Gastrocnemius medialis (tissue), 4 donors: ENCODE measurements around the gene DYNC2I2. TPM values are rescaled to one million over a fixed set of nuclear protein-coding genes. Genes with fewer than 3 reads are reported as not detected.

Experiments used
- ATAC-seq, 2 donors: fragments of 150-250 bp; one replicate each; pipeline ENCODE4 v1.9.1; 2016
- DNase-seq, 2 donors: peaks; one replicate each; pipeline ENCODE4 v3.0.0-alpha.2; 2019
- H3K27ac ChIP-seq, 4 donors: fragments of 200-600 bp; sonication (generic); 1 replicate in 1 of 4; 2 replicates in 3 of 4; pipeline ENCODE4 v1.5.1; 2016 to 2018; ENCODE audit warnings: mild to moderate bottlenecking in 2 of 4, moderate library complexity in 1 of 4
- H3K27me3 ChIP-seq, 3 donors: fragments of 200-600 bp; sonication (generic) in 2 of 3; 1 replicate in 1 of 3; 2 replicates in 2 of 3; pipeline versions ENCODE4 v1.5.1 to v1.6.0; 2016 to 2019; ENCODE audit warnings: mild to moderate bottlenecking in 1 of 3, moderate library complexity in 1 of 3
- H3K36me3 ChIP-seq, 2 donors: fragments of 200-600 bp; sonication (generic) in 1 of 2; one replicate each; pipeline ENCODE4 v1.5.1; 2017 to 2018
- H3K4me1 ChIP-seq, 2 donors: fragments of 200-600 bp; sonication (generic) in 1 of 2; one replicate each; pipeline ENCODE4 v1.5.1; 2016 to 2017; ENCODE audit warnings: mild to moderate bottlenecking in 2 of 2
- H3K4me3 ChIP-seq, 4 donors: fragments of 200-600 bp; sonication (generic) in 3 of 4; 1 replicate in 1 of 4; 2 replicates in 3 of 4; pipeline ENCODE4 v1.5.1; 2016 to 2019; ENCODE audit warnings: mild to moderate bottlenecking in 2 of 4
- H3K9me3 ChIP-seq, 3 donors: fragments of 200-600 bp; sonication (generic) in 2 of 3; 1 replicate in 1 of 3; 2 replicates in 2 of 3; pipeline ENCODE4 v1.5.1; 2016 to 2019
- CTCF ChIP-seq, 5 experiments: fragments of 450-650 bp in 3 of 5; fragments of 200-600 bp in 2 of 5; sonication (generic) in 2 of 5; IDR thresholded peaks in 4 of 5; conservative IDR thresholded peaks in 1 of 5; 1 replicate in 4 of 5; 2 replicates in 1 of 5; pipeline ENCODE4 v1.5.1; 2016 to 2019; ENCODE audit warnings: antibody characterized with exemption in 5 of 5, mild to moderate bottlenecking in 3 of 5, moderate library complexity in 3 of 5
- POLR2A ChIP-seq, 2 donors: fragments of 450-650 bp; IDR thresholded peaks; one replicate each; pipeline ENCODE4 v1.6.1; 2017; ENCODE audit warnings: antibody characterized with exemption in 2 of 2, mild to moderate bottlenecking in 2 of 2, moderate library complexity in 2 of 2
- in situ Hi-C, 4 donors: fragments of 200-750 bp; cut with MboI; loops; one replicate each; pipeline versions ENCODE4 v1.15.0 to v1.8.0; 2017; ENCODE audit warnings: low sequenced_read_pairs in 4 of 4
- intact Hi-C: fragments of 100-400 bp; cut with DNase I; formaldehyde crosslinking; loops from one replicate; pipeline ENCODE4 v1.15.1; 2023; ENCODE audit warnings: low total_unique reads
- total RNA-seq, 4 donors: library from RNA; depleted of rRNA; stranded (reverse); fragments of >200 nt; gene quantifications; one replicate each; pipeline versions ENCODE4 v1.1.0 to v1.2.3, GENCODE V29; 2016

DYNC2I2 gene
- total RNA-seq, 4 donors from 2014 or later = 11.4 to 29.1 (median 21.1) TPM

- ATAC-seq (no peak), DNase-seq (no peak)
- intact Hi-C loops = no loop called here
- Histone ChIP-seq H3K4me3 (no peak overlapping the region), H3K27ac (no peak overlapping the region), H3K36me3 (peaks cover 0 to 82% of the 10 kb centered on the region in 2 donors), H3K9me3 (no peaks in the 10 kb centered on the region), H3K4me1 (no peaks in the 10 kb centered on the region), H3K27me3 (no peaks in the 10 kb centered on the region)
- in situ Hi-C loops = no loop called here
- TF ChIP-seq POLR2A (IDR thresholded peaks at IDR 0.05) (no peak), CTCF (IDR thresholded peaks at IDR 0.05 in 4 of 5, conservative IDR thresholded peaks at IDR 0.05 in 1 of 5) (no peak)
Measured at GRCh38 chr9:128619779-128620178, 36.9 kb downstream of the DYNC2I2 start.

GRCh38 chr9:128619127-128619526 is 37.5 kb downstream of the DYNC2I2 start:
- ATAC-seq = no peak
- Histone ChIP-seq H3K4me1 (no peaks in the 10 kb centered on the region), H3K4me3 (no peak overlapping the region), H3K27me3 (no peaks in the 10 kb centered on the region), H3K36me3 (peaks cover 0 to 82% of the 10 kb centered on the region in 2 donors), H3K27ac (no peak overlapping the region), H3K9me3 (no peaks in the 10 kb centered on the region)
- intact Hi-C loops (no loop called here), in situ Hi-C loops (no loop called here)
- no peak for TF ChIP-seq CTCF (IDR thresholded peaks at IDR 0.05 in 4 of 5, conservative IDR thresholded peaks at IDR 0.05 in 1 of 5)
- no peak for TF ChIP-seq POLR2A (IDR thresholded peaks at IDR 0.05)
- no peak for DNase-seq

- Histone ChIP-seq H3K4me3 (no peak overlapping the region), H3K36me3 (peaks cover 0 to 91% of the 10 kb centered on the region in 2 donors), H3K27me3 (no peaks in the 10 kb centered on the region), H3K4me1 (no peaks in the 10 kb centered on the region), H3K9me3 (no peaks in the 10 kb centered on the region), H3K27ac (no peak overlapping the region)
- ATAC-seq (peak; percentile 20 to 68), DNase-seq (peak in 1 of 2 donors; percentile 43)
- TF ChIP-seq POLR2A (IDR thresholded peaks at IDR 0.05) (no peak), CTCF (IDR thresholded peaks at IDR 0.05 in 4 of 5, conservative IDR thresholded peaks at IDR 0.05 in 1 of 5) (no peak)
- in situ Hi-C loops = no loop called here
- intact Hi-C loops = no loop called here
Measured at GRCh38 chr9:128617943-128618342, 38.7 kb downstream of the DYNC2I2 start.

GRCh38 chr9:128615571-128615970 is 41.1 kb downstream of the DYNC2I2 start:
- no peak for DNase-seq
- TF ChIP-seq CTCF (IDR thresholded peaks at IDR 0.05 in 4 of 5, conservative IDR thresholded peaks at IDR 0.05 in 1 of 5) = no peak
- TF ChIP-seq POLR2A (IDR thresholded peaks at IDR 0.05) = no peak
- Histone ChIP-seq H3K4me3 (no peak overlapping the region), H3K36me3 (peaks cover 0 to 92% of the 10 kb centered on the region in 2 donors), H3K4me1 (no peaks in the 10 kb centered on the region), H3K9me3 (no peaks in the 10 kb centered on the region), H3K27ac (no peak overlapping the region), H3K27me3 (no peaks in the 10 kb centered on the region)
- ATAC-seq = no peak
- in situ Hi-C loops (no loop called here), intact Hi-C loops (no loop called here)

- H3K27ac ChIP-seq = no peak overlapping the region
- H3K27me3 ChIP-seq = no peaks in the 10 kb centered on the region
- TF ChIP-seq CTCF (IDR thresholded peaks at IDR 0.05 in 4 of 5, conservative IDR thresholded peaks at IDR 0.05 in 1 of 5) (no peak), POLR2A (IDR thresholded peaks at IDR 0.05) (no peak)
- H3K4me3 ChIP-seq = no peak overlapping the region
- in situ Hi-C loops = no loop called here
- H3K36me3 ChIP-seq = peaks cover 0 to 91% of the 10 kb centered on the region in 2 donors
- no peaks in the 10 kb centered on the region for H3K9me3 ChIP-seq
- intact Hi-C loops = no loop called here
- no peak for ATAC-seq
- H3K4me1 ChIP-seq = no peaks in the 10 kb centered on the region
- no peak for DNase-seq
Measured at GRCh38 chr9:128614728-128615127, 41.9 kb downstream of the DYNC2I2 start.
